IMR-90 (cell line): Measurements from ENCODE around the gene NKAIN1. TPM values are rescaled to one million over a fixed set of nuclear protein-coding genes. Genes with fewer than 3 reads are reported as not detected.

ENCODE experiments used
- ATAC-seq: fragments of 200-7000 bp; cut with Tn5 transposase; 2 replicates; pipeline ENCODE4 v1.9.1; 2020; ENCODE audit warnings: low read depth, mild to moderate bottlenecking, moderate library complexity
- BruUV-seq: library from RNA; stranded (reverse); fragments of 400-500 nt; replicated peaks from 2 replicates; lab custom pipeline; 2021; lab: Mats Ljungman, UMichigan
- CTCF ChIA-PET: fragments of 300-600 bp; formaldehyde crosslinking; extraction: SDS; loops from one replicate; lab custom pipeline; 2021; ENCODE audit warnings: antibody characterized with exemption; lab: Yijun Ruan, JAX
- POLR2A ChIA-PET: fragments of 300-600 bp; sonication (Branson Sonifier 250); formaldehyde crosslinking; loops from one replicate; lab custom pipeline; 2022; ENCODE audit warnings: antibody characterized with exemption; ENCODE audit not compliant: unreplicated experiment; lab: Charles Lee
- DNase-seq: peaks from one replicate; pipeline ENCODE4 v3.0.0; 2013
- H2AFZ ChIP-seq: replicated peaks from 2 replicates; pipeline ENCODE3; 2013; ENCODE audit warnings: low read length, mild to moderate bottlenecking; ENCODE audit not compliant: poor library complexity
- H2AK5ac ChIP-seq: 2 replicates; pipeline ENCODE4 v1.6.1; 2013; ENCODE audit warnings: low read depth, low read length, inconsistent platforms
- H2AK9ac ChIP-seq: replicated peaks from 2 replicates; pipeline ENCODE3; 2013; ENCODE audit warnings: mild to moderate bottlenecking, low read depth, low read length, moderate library complexity; ENCODE audit not compliant: poor library complexity
- H2BK120ac ChIP-seq: 2 replicates; pipeline ENCODE4 v1.6.1; 2013; ENCODE audit warnings: low read depth, low read length, inconsistent platforms
- H2BK15ac ChIP-seq: 3 replicates; pipeline ENCODE4 v1.6.1; 2013; ENCODE audit warnings: low read depth, low read length, inconsistent platforms
- H2BK20ac ChIP-seq: 2 replicates; pipeline ENCODE4 v1.6.1; 2013; ENCODE audit warnings: low read depth, mild to moderate bottlenecking, inconsistent platforms, low read length, moderate library complexity
- H2BK5ac ChIP-seq: 2 replicates; pipeline ENCODE4 v1.6.1; 2013; ENCODE audit warnings: mild to moderate bottlenecking, low read depth, low read length, inconsistent platforms; ENCODE audit not compliant: poor library complexity, severe bottlenecking
- H3K14ac ChIP-seq: replicated peaks from 2 replicates; pipeline ENCODE4 v1.6.1; 2013; ENCODE audit warnings: low read depth, low read length, inconsistent platforms
- H3K18ac ChIP-seq: 2 replicates; pipeline ENCODE4 v1.6.1; 2013; ENCODE audit warnings: low read depth, low read length, control low read depth
- H3K23ac ChIP-seq: 2 replicates; pipeline ENCODE4 v1.6.1; 2013; ENCODE audit warnings: low read depth, low read length, inconsistent platforms
- H3K27ac ChIP-seq: 2 replicates; pipeline ENCODE4 v1.5.1; 2013; ENCODE audit warnings: mild to moderate bottlenecking, control low read depth, low read length; ENCODE audit not compliant: insufficient read depth
- H3K27me3 ChIP-seq: 2 replicates; pipeline ENCODE4 v1.6.1; 2013; ENCODE audit warnings: low read length; ENCODE audit not compliant: control insufficient read depth, insufficient read depth
- H3K36me3 ChIP-seq: 2 replicates; pipeline ENCODE4 v1.6.1; 2013; ENCODE audit warnings: low read length, mixed read lengths; ENCODE audit not compliant: control insufficient read depth, insufficient read depth
- H3K4ac ChIP-seq: 2 replicates; pipeline ENCODE4 v1.6.1; 2013; ENCODE audit warnings: low read depth, low read length, inconsistent platforms
- H3K4me1 ChIP-seq: 2 replicates; pipeline ENCODE4 v1.6.1; 2013; ENCODE audit warnings: low read length, mixed read lengths; ENCODE audit not compliant: control insufficient read depth, insufficient read depth
- H3K4me2 ChIP-seq: 2 replicates; pipeline ENCODE4 v1.6.1; 2013; ENCODE audit warnings: low read depth, mild to moderate bottlenecking, control low read depth, low read length, moderate library complexity
- H3K4me3 ChIP-seq: 2 replicates; pipeline ENCODE4 v1.5.1; 2013; ENCODE audit warnings: low read depth, mild to moderate bottlenecking, control low read depth, low read length, moderate library complexity; ENCODE audit not compliant: insufficient read depth
- H3K56ac ChIP-seq: 2 replicates; pipeline ENCODE4 v1.6.1; 2013; ENCODE audit warnings: low read length, inconsistent platforms; ENCODE audit not compliant: insufficient read depth; ENCODE audit errors: extremely low read depth
- H3K79me1 ChIP-seq, 2 experiments: 2 replicates each; pipeline ENCODE4 v1.6.1; 2013; ENCODE audit warnings: low read length in 2 of 2, inconsistent platforms in 1 of 2, low read depth in 1 of 2
- H3K9ac ChIP-seq: 2 replicates; pipeline ENCODE4 v1.6.1; 2013; ENCODE audit warnings: low read depth, low read length, control low read depth
- H3K9me1 ChIP-seq: 2 replicates; pipeline ENCODE4 v1.6.1; 2013; ENCODE audit warnings: low read length, inconsistent platforms; ENCODE audit not compliant: insufficient read depth
- H3K9me3 ChIP-seq: 2 replicates; pipeline ENCODE4 v1.6.1; 2013; ENCODE audit warnings: low read length; ENCODE audit not compliant: control insufficient read depth, insufficient read depth
- H4K20me1 ChIP-seq: 2 replicates; pipeline ENCODE4 v1.6.1; 2013; ENCODE audit warnings: low read length, inconsistent platforms; ENCODE audit not compliant: insufficient read depth
- H4K5ac ChIP-seq: 2 replicates; pipeline ENCODE4 v1.6.1; 2013; ENCODE audit warnings: mild to moderate bottlenecking, low read depth, low read length, control low read depth
- H4K8ac ChIP-seq, 2 experiments: 2 replicates each; pipeline ENCODE4 v1.6.1; 2013; ENCODE audit warnings: low read depth in 2 of 2, low read length in 2 of 2, control low read depth in 1 of 2, inconsistent platforms in 1 of 2
- H4K91ac ChIP-seq: 2 replicates; pipeline ENCODE4 v1.6.1; 2013; ENCODE audit warnings: low read depth, low read length, inconsistent platforms; ENCODE audit not compliant: insufficient read depth
- BHLHE40 ChIP-seq: fragments of 150-350 bp; IDR thresholded peaks from 2 replicates; pipeline ENCODE4 v1.6.1; 2016; ENCODE audit warnings: mild to moderate bottlenecking, low read depth, low read length
- CEBPB ChIP-seq: IDR thresholded peaks from 2 replicates; pipeline ENCODE4 v1.6.1; 2012; ENCODE audit warnings: low read depth, low read length, improper control_type of control experiment
- CHD1 ChIP-seq: IDR thresholded peaks from 2 replicates; pipeline ENCODE4 v1.6.1; 2012; ENCODE audit warnings: low read depth, low read length, improper control_type of control experiment
- CTCF ChIP-seq: conservative IDR thresholded peaks from 2 replicates; pipeline ENCODE4 v1.5.1; 2012; ENCODE audit warnings: mild to moderate bottlenecking, low read depth, low read length, improper control_type of control experiment
- ELK1 ChIP-seq: fragments of 150-350 bp; IDR thresholded peaks from 2 replicates; pipeline ENCODE4 v1.6.1; 2016; ENCODE audit warnings: low read depth, mild to moderate bottlenecking, low read length, moderate library complexity, borderline replicate concordance
- FOS ChIP-seq: fragments of 150-350 bp; IDR thresholded peaks from 2 replicates; pipeline ENCODE4 v1.6.1; 2016; ENCODE audit warnings: low read depth, low read length
- MAFK ChIP-seq: IDR thresholded peaks from 2 replicates; pipeline ENCODE4 v1.6.1; 2012; ENCODE audit warnings: low read depth, low read length, improper control_type of control experiment
- MAZ ChIP-seq: IDR thresholded peaks from 2 replicates; pipeline ENCODE4 v1.6.1; 2012; ENCODE audit warnings: low read depth, mild to moderate bottlenecking, low read length, improper control_type of control experiment, moderate library complexity, borderline replicate concordance
- MXI1 ChIP-seq: IDR thresholded peaks from 2 replicates; pipeline ENCODE4 v1.6.1; 2012; ENCODE audit warnings: low read depth, mild to moderate bottlenecking, low read length, moderate library complexity, borderline replicate concordance
- NFE2L2 ChIP-seq: fragments of 150-350 bp; IDR thresholded peaks from 2 replicates; pipeline ENCODE4 v1.6.1; 2016; ENCODE audit warnings: low read depth, mild to moderate bottlenecking, low read length
- POLR2A ChIP-seq: IDR thresholded peaks from 2 replicates; pipeline ENCODE4 v1.6.1; 2012; ENCODE audit warnings: mild to moderate bottlenecking, low read depth, low read length
- RCOR1 ChIP-seq: IDR thresholded peaks from 2 replicates; pipeline ENCODE4 v1.6.1; 2012; ENCODE audit warnings: mild to moderate bottlenecking, low read length, improper control_type of control experiment; ENCODE audit not compliant: insufficient replicate concordance
- RFX5 ChIP-seq: IDR thresholded peaks from 2 replicates; pipeline ENCODE4 v1.8.0; 2012; ENCODE audit warnings: low read depth, mild to moderate bottlenecking, low read length, moderate library complexity
- SMC3 ChIP-seq: fragments of 150-350 bp; IDR thresholded peaks from 2 replicates; pipeline ENCODE4 v1.6.1; 2016; ENCODE audit warnings: low read depth, mild to moderate bottlenecking, antibody characterized with exemption, low read length, moderate library complexity
- WGBS, 2 experiments: methylation state at CpG; one replicate each; pipeline versions ENCODE4 v1.1.5 to v1.1.7; 2013; ENCODE audit warnings: missing lambda C conversion rate in 2 of 2; ENCODE audit not compliant: insufficient read length in 1 of 2; ENCODE audit errors: extremely low coverage in 2 of 2; 5-methylcytosine and 5-hydroxymethylcytosine counted together
- dilution Hi-C: fragments of 300-500 bp; cut with HindIII; formaldehyde crosslinking; loops from one replicate; pipeline ENCODE4 v1.14.3; 2018; ENCODE audit warnings: low sequenced_read_pairs; ENCODE audit not compliant: unreplicated experiment
- in situ Hi-C: fragments of 300-500 bp; cut with MboI; formaldehyde crosslinking; loops from 3 replicates; pipeline ENCODE4 v1.14.3; 2019; ENCODE audit warnings: low sequenced_read_pairs, inconsistent platforms, mixed read lengths
- intact Hi-C: fragments of 100-400 bp; cut with micrococcal nuclease; formaldehyde crosslinking; loops from 2 replicates; pipeline ENCODE4 v1.10.0; 2022
- polyA plus RNA-seq, 3 experiments: library from polyadenylated mRNA; depleted of rRNA; stranded (reverse); fragments of >200 nt; gene quantifications; 2 replicates each; pipeline ENCODE4 v1.2.3, GENCODE V29; 2012; ENCODE audit warnings: low replicate concordance in 1 of 3
- total RNA-seq: library from RNA; depleted of rRNA; stranded (reverse); fragments of >200 nt; gene quantifications from 2 replicates; pipeline ENCODE4 v1.2.3, GENCODE V29; 2012

NKAIN1 gene
- total and polyA plus RNA-seq, 2 of the 4 experiments (the other 2 are of a cell fraction), result under 0.01 to 0.09 TPM

- peak; percentile 35 for DNase-seq
- in situ Hi-C loops, result no loop called here
Observed at GRCh38 chr1:31196685-31197084, 43.0 kb downstream of the NKAIN1 start.

More at GRCh38 chr1:31196685-31197084, 43.0 kb downstream of the NKAIN1 start:
- CTCF ChIA-PET, result no interaction called here
- no CpG with 5 or more reads among the region's 2 CpGs for WGBS, 2 experiments
- no TSS peak for BruUV-seq
- intact Hi-C loops, result no loop called here
- H3K36me3 ChIP-seq, result no peaks in the 10 kb centered on the region
- POLR2A ChIA-PET, result no interaction called here
- H3K4ac ChIP-seq, result no peak overlapping the region
- no peak overlapping the region for H2BK20ac ChIP-seq
- no peak overlapping the region for H3K56ac ChIP-seq
- H2BK120ac ChIP-seq, result no peak overlapping the region
- H3K27me3 ChIP-seq, result peaks cover 18% of the 10 kb centered on the region; the same call in 1 of the 2 replicates
- H2BK5ac ChIP-seq, result no peak overlapping the region
- H2AFZ ChIP-seq, result no peak overlapping the region
- H4K5ac ChIP-seq, result no peak overlapping the region
- H2AK9ac ChIP-seq, result no peak overlapping the region
- H4K91ac ChIP-seq, result no peak overlapping the region
- no peak overlapping the region for H3K18ac ChIP-seq
- no peak for ATAC-seq
- no peak overlapping the region for H3K9ac ChIP-seq
- peaks cover 2% of the 10 kb centered on the region; the same call in 1 of the 2 replicates for H3K4me1 ChIP-seq
- H3K4me3 ChIP-seq, result no peak overlapping the region
- no peak overlapping the region for H3K14ac ChIP-seq
- no peaks in the 10 kb centered on the region for H3K9me1 ChIP-seq
- H3K4me2 ChIP-seq, result no peak overlapping the region
- H4K8ac ChIP-seq, result no peak overlapping the region
- no peak overlapping the region for H3K23ac ChIP-seq
- no peak overlapping the region for H2AK5ac ChIP-seq
- H2BK15ac ChIP-seq, result no peak overlapping the region
- no peaks in the 10 kb centered on the region for H3K79me1 ChIP-seq
- no peak overlapping the region for H3K27ac ChIP-seq
- no peaks in the 10 kb centered on the region for H3K9me3 ChIP-seq
- no peaks in the 10 kb centered on the region for H4K20me1 ChIP-seq
- TF ChIP-seq FOS, result no peak
- no peak for TF ChIP-seq ELK1
- no peak for TF ChIP-seq POLR2A
- no peak for TF ChIP-seq CHD1
- TF ChIP-seq NFE2L2, result no peak
- no peak for TF ChIP-seq MAFK
- TF ChIP-seq SMC3, result no peak
- TF ChIP-seq MXI1, result no peak
- no peak for TF ChIP-seq BHLHE40
- no peak for TF ChIP-seq MAZ
- no peak for TF ChIP-seq RCOR1
- no peak for TF ChIP-seq CEBPB
- TF ChIP-seq CTCF, result no peak
- TF ChIP-seq RFX5, result no peak
- dilution Hi-C loops, result no loop called here
